Mesendoderm (in vitro differentiated cells): ENCODE data around the gene CCP110.
A peak's percentile ranks its signal among the peaks of the same experiment; 100 is the strongest.

Experiments used
- DNase-seq: peaks from one replicate; pipeline ENCODE4 v3.0.0; 2013
- H2AK5ac ChIP-seq: 2 replicates; pipeline ENCODE4 v1.6.1; 2013; ENCODE audit warnings: low read length, inconsistent platforms
- H2BK120ac ChIP-seq: 2 replicates; pipeline ENCODE4 v1.6.1; 2013; ENCODE audit warnings: low read depth, mild to moderate bottlenecking, low read length, moderate library complexity, mixed read lengths
- H2BK15ac ChIP-seq: replicated peaks from 2 replicates; pipeline ENCODE4 v1.6.1; 2013; ENCODE audit warnings: low read depth, mild to moderate bottlenecking, moderate library complexity
- H2BK5ac ChIP-seq: 2 replicates; pipeline ENCODE4 v1.6.1; 2013; ENCODE audit warnings: low read length, inconsistent platforms
- H3K18ac ChIP-seq: 2 replicates; pipeline ENCODE4 v1.6.1; 2013; ENCODE audit warnings: mild to moderate bottlenecking, low read length, mixed read lengths
- H3K23ac ChIP-seq: one replicate; pipeline ENCODE4 v1.6.1; 2013; ENCODE audit warnings: low read length
- H3K27ac ChIP-seq: 2 replicates; pipeline ENCODE4 v1.5.1; 2013; ENCODE audit warnings: low read depth, mild to moderate bottlenecking, inconsistent platforms, low read length, moderate library complexity
- H3K27me3 ChIP-seq: 2 replicates; pipeline ENCODE4 v1.6.1; 2013; ENCODE audit warnings: low read length, control low read depth, mild to moderate bottlenecking, inconsistent platforms; ENCODE audit not compliant: insufficient read depth, poor library complexity
- H3K36me3 ChIP-seq: 2 replicates; pipeline ENCODE4 v1.6.1; 2013; ENCODE audit warnings: low read length, inconsistent platforms; ENCODE audit not compliant: control insufficient read depth, insufficient read depth
- H3K4ac ChIP-seq: one replicate; pipeline ENCODE4 v1.6.1; 2013; ENCODE audit warnings: low read depth, mild to moderate bottlenecking, low read length, moderate library complexity
- H3K4me1 ChIP-seq: 2 replicates; pipeline ENCODE4 v1.6.1; 2013; ENCODE audit warnings: low read depth, low read length, inconsistent platforms; ENCODE audit not compliant: control insufficient read depth
- H3K4me2 ChIP-seq: 2 replicates; pipeline ENCODE4 v1.6.1; 2013; ENCODE audit warnings: low read length
- H3K4me3 ChIP-seq: 2 replicates; pipeline ENCODE4 v1.5.1; 2013; ENCODE audit warnings: mild to moderate bottlenecking, low read length
- H3K56ac ChIP-seq: one replicate; pipeline ENCODE4 v1.6.1; 2013; ENCODE audit warnings: low read length
- H3K79me1 ChIP-seq: 2 replicates; pipeline ENCODE4 v1.6.1; 2013; ENCODE audit warnings: low read length, inconsistent platforms
- H3K79me2 ChIP-seq: 2 replicates; pipeline ENCODE4 v1.6.1; 2013; ENCODE audit warnings: mild to moderate bottlenecking, low read length; ENCODE audit not compliant: control insufficient read depth, insufficient read depth
- H3K9ac ChIP-seq: 2 replicates; pipeline ENCODE4 v1.6.1; 2013; ENCODE audit warnings: low read length, inconsistent platforms
- H4K5ac ChIP-seq: one replicate; pipeline ENCODE4 v1.6.1; 2013; ENCODE audit warnings: low read length
- H4K8ac ChIP-seq: one replicate; pipeline ENCODE4 v1.6.1; 2013; ENCODE audit warnings: low read depth, mild to moderate bottlenecking, control low read depth, low read length, moderate library complexity
- WGBS: extraction: QIAGEN DNeasy Blood & Tissue Kit; methylation state at CpG from one replicate; pipeline ENCODE4 v1.1.7; 2013; ENCODE audit warnings: low lambda C conversion rate, missing lambda C conversion rate; ENCODE audit not compliant: insufficient coverage; ENCODE audit errors: extremely low coverage; 5-methylcytosine and 5-hydroxymethylcytosine counted together

CCP110 gene

GRCh38 chr16:19521471-19522396 lies 2.0 kb upstream of the CCP110 start, which contains the start of gene GDE1:
Gene GDE1 (minus strand): TSS chr16:19522098. CDS start chr16:19521964, 134 bp downstream.
- no CpG with 5 or more reads among the region's 62 CpGs for WGBS
- Histone ChIP-seq H3K23ac (peak within 1 kb of the TSS; percentile 86), H3K4me3 (peak within 1 kb of the TSS; percentile 93), H2AK5ac (no peak within 1 kb of the TSS), H3K27ac (peak within 1 kb of the TSS; percentile 26), H2BK15ac (peak within 1 kb of the TSS; percentile 75), H3K4me2 (peak within 1 kb of the TSS; percentile 97), H2BK120ac (no peak within 1 kb of the TSS), H3K79me2 (peaks cover 12% of the 10 kb centered on the region), H3K18ac (no peak within 1 kb of the TSS), H3K36me3 (no peaks in the 10 kb centered on the region), H4K8ac (no peak within 1 kb of the TSS), H3K4ac (no peak within 1 kb of the TSS), H3K4me1 (peaks cover 15% of the 10 kb centered on the region), H2BK5ac (no peak within 1 kb of the TSS), H3K79me1 (peaks cover 10% of the 10 kb centered on the region), H3K9ac (peak within 1 kb of the TSS; percentile 89), H3K56ac (peak within 1 kb of the TSS; percentile 93), H4K5ac (peak within 1 kb of the TSS; percentile 97), H3K27me3 (no peaks in the 10 kb centered on the region)
- peak; percentile 97 for DNase-seq

GRCh38 chr16:19522397-19522732 lies 1.4 kb upstream of the CCP110 start:
- WGBS: no CpG with 5 or more reads among the region's 5 CpGs

DNA sequence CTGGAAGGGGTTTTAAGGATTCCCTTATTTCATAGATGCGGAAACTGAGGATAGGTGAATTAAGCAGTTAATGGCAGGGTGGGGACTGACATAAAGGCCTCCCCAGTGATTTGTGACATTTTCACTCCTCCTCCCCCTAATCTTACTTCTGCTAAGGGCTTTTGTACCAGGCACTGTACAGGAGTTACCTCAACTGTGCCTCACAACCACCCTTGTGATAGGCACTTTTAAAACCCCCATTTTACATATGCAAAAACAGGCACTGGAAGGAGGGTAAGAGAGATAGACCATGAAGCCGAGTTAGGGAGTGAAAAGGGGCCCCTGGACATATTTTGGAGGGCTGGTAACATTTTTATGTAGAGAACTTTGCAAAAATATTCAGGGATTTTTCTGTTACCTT lies 982 bp upstream of the CCP110 start:
- H3K4ac ChIP-seq: no peak overlapping the region
- H2BK5ac ChIP-seq: no peak overlapping the region
- H3K27ac ChIP-seq: no peak overlapping the region
- H3K18ac ChIP-seq: no peak overlapping the region
- no peak overlapping the region for H3K9ac ChIP-seq
- H3K4me2 ChIP-seq: no peak overlapping the region
- H3K27me3 ChIP-seq: no peaks in the 10 kb centered on the region
- peaks cover 12% of the 10 kb centered on the region for H3K79me2 ChIP-seq
- no peak overlapping the region for H3K23ac ChIP-seq
- DNase-seq: no peak
- H2AK5ac ChIP-seq: no peak overlapping the region
- H3K36me3 ChIP-seq: no peaks in the 10 kb centered on the region
- no CpG with 5 or more reads among the region's 2 CpGs for WGBS
- peaks cover 15% of the 10 kb centered on the region for H3K4me1 ChIP-seq
- H3K4me3 ChIP-seq: no peak overlapping the region
- peak overlapping the region; percentile 71 for H4K5ac ChIP-seq
- H2BK15ac ChIP-seq: peak overlapping the region; percentile 75
- peak overlapping the region; percentile 73 for H3K56ac ChIP-seq
- no peak overlapping the region for H4K8ac ChIP-seq
- no peak overlapping the region for H2BK120ac ChIP-seq
- peaks cover 9% of the 10 kb centered on the region for H3K79me1 ChIP-seq

More at GRCh38 chr16:19522397-19522732, 1.4 kb upstream of the CCP110 start:
- Histone ChIP-seq H3K23ac (no peak overlapping the region), H3K79me2 (peaks cover 12% of the 10 kb centered on the region), H3K27me3 (no peaks in the 10 kb centered on the region), H3K4me3 (no peak overlapping the region), H2BK120ac (no peak overlapping the region), H3K4me2 (peak overlapping the region; percentile 34), H4K8ac (no peak overlapping the region), H4K5ac (peak overlapping the region; percentile 97), H3K4me1 (peaks cover 15% of the 10 kb centered on the region), H3K18ac (no peak overlapping the region), H2BK5ac (no peak overlapping the region), H3K4ac (no peak overlapping the region), H3K27ac (peak overlapping the region; percentile 26), H3K79me1 (peaks cover 10% of the 10 kb centered on the region), H3K56ac (peak overlapping the region; percentile 80), H2AK5ac (no peak overlapping the region), H2BK15ac (no peak overlapping the region), H3K36me3 (no peaks in the 10 kb centered on the region), H3K9ac (peak overlapping the region; percentile 53)
- DNase-seq: no peak

- Histone ChIP-seq H4K8ac (no peak overlapping the region), H2BK5ac (no peak overlapping the region), H3K4me1 (peaks cover 15% of the 10 kb centered on the region), H4K5ac (no peak overlapping the region), H3K4ac (no peak overlapping the region), H3K4me3 (no peak overlapping the region), H2AK5ac (no peak overlapping the region), H3K79me1 (peaks cover 9% of the 10 kb centered on the region), H3K4me2 (no peak overlapping the region), H3K27ac (no peak overlapping the region), H3K36me3 (no peaks in the 10 kb centered on the region), H3K79me2 (peaks cover 12% of the 10 kb centered on the region), H3K56ac (no peak overlapping the region), H3K23ac (no peak overlapping the region), H2BK120ac (no peak overlapping the region), H3K9ac (no peak overlapping the region), H3K27me3 (no peaks in the 10 kb centered on the region), H2BK15ac (no peak overlapping the region), H3K18ac (peak overlapping the region; percentile 54)
- peak; percentile 19 for DNase-seq
- no CpG with 5 or more reads among the region's 18 CpGs for WGBS
Observed at GRCh38 chr16:19523184-19523558, 571 bp upstream of the CCP110 start.

GRCh38 chr16:19524356-19524615 lies 544 bp downstream of the CCP110 start:
- no peak overlapping the region for H4K5ac ChIP-seq
- H3K23ac ChIP-seq: no peak overlapping the region
- peak overlapping the region; percentile 61 for H3K18ac ChIP-seq
- WGBS: no CpG with 5 or more reads among the region's 11 CpGs
- peak overlapping the region; percentile 94 for H3K9ac ChIP-seq
- H2BK15ac ChIP-seq: no peak overlapping the region
- H3K4ac ChIP-seq: no peak overlapping the region
- peak overlapping the region; percentile 88 for H3K56ac ChIP-seq
- no peak for DNase-seq
- no peaks in the 10 kb centered on the region for H3K27me3 ChIP-seq
- peak overlapping the region; percentile 90 for H3K4me2 ChIP-seq
- peaks cover 12% of the 10 kb centered on the region for H3K79me2 ChIP-seq
- no peaks in the 10 kb centered on the region for H3K36me3 ChIP-seq
- no peak overlapping the region for H4K8ac ChIP-seq
- peaks cover 15% of the 10 kb centered on the region for H3K4me1 ChIP-seq
- H2AK5ac ChIP-seq: no peak overlapping the region
- peaks cover 7% of the 10 kb centered on the region for H3K79me1 ChIP-seq
- H2BK5ac ChIP-seq: no peak overlapping the region
- H3K4me3 ChIP-seq: peak overlapping the region; percentile 99
- no peak overlapping the region for H2BK120ac ChIP-seq
- peak overlapping the region; percentile 9 for H3K27ac ChIP-seq
